ENCODE data around the gene DCST1. TPM values are rescaled to one million over a fixed set of nuclear protein-coding genes. Genes with fewer than 3 reads are reported as not detected.

Gene DCST1
- total and polyA plus RNA-seq, 2 of the 8 experiments (the other 6 are each of a cell fraction or from before 2014, with no cell fraction given) = not detected

GRCh38 chr1:155091071-155092051, 57.7 kb downstream of the DCST1 start:
- H3K4me1 ChIP-seq (replicated peaks in 1 of 4; ENCODE audit: control insufficient read depth in 3 of 4, insufficient read depth in 4 of 4, low read length in 3 of 4) = peaks cover 0 to 15% (median 13%) of the 10 kb centered on the region in 4 experiments; a peak in 6 of 7 replicates
- H2AFZ ChIP-seq (ENCODE audit: low read length) = peak overlapping the region; percentile 93
- H3K27ac ChIP-seq (ENCODE audit: low read depth, low read length) = no peak overlapping the region
- DNase-seq (ENCODE audit: low read depth in 1 of 2, low spot score in 2 of 2) (peak; percentile 68 to 97), FAIRE-seq (peak; percentile 19)
- no peak overlapping the region for H3K56ac ChIP-seq (replicated peaks; ENCODE audit: insufficient read length, low read depth, low read length)
- peak overlapping the region; percentile 96; the same call in 1 of the 2 replicates for H2BK12ac ChIP-seq (ENCODE audit: low read depth, low read length)
- no peak overlapping the region; the same call in 1 of the 2 replicates for H2BK20ac ChIP-seq (ENCODE audit: low read length)
- H3K4me2 ChIP-seq (ENCODE audit: insufficient read depth in 1 of 2, low read depth in 2 of 2, low read length in 2 of 2) = peak overlapping the region; percentile 1 to 52; a peak in 3 of 4 replicates
- H3K4me3 ChIP-seq (ENCODE audit: extremely low read depth in 1 of 4, insufficient read depth in 2 of 4, low read depth in 3 of 4, low read length in 4 of 4) = 0 out of 8 replicates have a peak overlapping the region, but pooled peaks of 1 of the 4 experiments have one; percentile 28
- no peak overlapping the region for H3K14ac ChIP-seq (ENCODE audit: insufficient read length)
- H3K36me3 ChIP-seq (ENCODE audit: control insufficient read depth in 2 of 4, insufficient read depth in 4 of 4, low read length in 3 of 4) = no peaks in the 10 kb centered on the region
- ChIA-PET CTCF (ENCODE audit: partially characterized antibody) (interaction anchor here (0.5 to 6.3 kb wide), 43 partner anchors 8 to 1447 kb away, joined by 3 to 215 read pairs (median 6); partner anchors contain the start of genes ADAM15, EFNA3, EFNA4 and KRTCAP2), POLR2A (ENCODE audit: partially characterized antibody) (interaction anchor here (0.7 to 1.8 kb wide), 7 partner anchors 21 to 81 kb away, joined by 4 to 7 read pairs (median 5); partner anchors contain the start of genes EFNA4 and KRTCAP2)
- 0 out of 2 replicates have a peak overlapping the region, but pooled peaks have one; percentile 69 for H2AK5ac ChIP-seq (ENCODE audit: low read depth, low read length)
- H3K18ac ChIP-seq (ENCODE audit: extremely low read depth, low read length) = peak overlapping the region; percentile 34; the same call in 1 of the 2 replicates
- H3K9me3 ChIP-seq (ENCODE audit: insufficient read depth in 2 of 2, low read depth in 1 of 2, low read length in 1 of 2) = no peaks in the 10 kb centered on the region
- peak overlapping the region; percentile 79; the same call in 1 of the 2 replicates for H2BK5ac ChIP-seq (ENCODE audit: low read depth, low read length)
- peak overlapping the region; percentile 90 for H2BK15ac ChIP-seq (ENCODE audit: low read length)
- H2BK120ac ChIP-seq (replicated peaks; ENCODE audit: low read depth, low read length) = peak overlapping the region; percentile 13
- H3K23ac ChIP-seq (ENCODE audit: insufficient read length) = no peak overlapping the region
- peak overlapping the region; percentile 3 for H3K4ac ChIP-seq (replicated peaks; ENCODE audit: insufficient read length, low read depth, low read length)
- no peaks in the 10 kb centered on the region for H3K23me2 ChIP-seq (ENCODE audit: low read depth, low read length)
- 39% methylated on average over 28 of the region's 29 CpGs; no CpG with 5 or more reads in 1 of the 2 experiments for WGBS, 2 experiments (ENCODE audit: extremely low coverage in 1 of 2, insufficient coverage in 1 of 2, insufficient read length in 1 of 2, insufficient replicate concordance in 2 of 2, low coverage in 1 of 2, low lambda C conversion rate in 2 of 2, missing lambda C conversion rate in 1 of 2)
- peak overlapping the region; percentile 20; the same call in 1 of the 2 replicates for H4K8ac ChIP-seq (ENCODE audit: extremely low read depth, insufficient read depth, low read length)
- H4K5ac ChIP-seq (ENCODE audit: insufficient read length, low read depth, low read length) = peak overlapping the region; percentile 18
- H4K91ac ChIP-seq (replicated peaks; ENCODE audit: insufficient read length, low read length) = peak overlapping the region; percentile 85
- H3K27me3 ChIP-seq (replicated peaks in 1 of 4; ENCODE audit: control insufficient read depth in 3 of 4, extremely low read depth in 1 of 4, insufficient read depth in 3 of 4, low read length in 3 of 4) = peaks cover 0 to 13% (median 2%) of the 10 kb centered on the region in 4 experiments; a peak in 2 of 7 replicates
- no peaks in the 10 kb centered on the region for H3K79me2 ChIP-seq (ENCODE audit: control insufficient read depth in 1 of 2, insufficient read depth in 2 of 2, low read length in 2 of 2)
- H3K9ac ChIP-seq (replicated peaks in 1 of 4; ENCODE audit: extremely low read depth in 1 of 4, low read depth in 3 of 4, low read length in 3 of 4) = no peak overlapping the region
- no peaks in the 10 kb centered on the region for H3K79me1 ChIP-seq (ENCODE audit: low read depth, low read length)
- H4K20me1 ChIP-seq (replicated peaks in 1 of 2; ENCODE audit: control insufficient read depth in 1 of 2, insufficient read depth in 2 of 2, low read length in 2 of 2) = no peaks in the 10 kb centered on the region
- 0 out of 2 replicates have a peak, but pooled peaks have one; percentile 12 for TF ChIP-seq YY1 (IDR thresholded peaks at IDR 0.05; ENCODE audit: low read depth, low read length)
- peak; percentile 46; the same call in 1 of the 2 replicates for TF ChIP-seq E2F6 (IDR thresholded peaks at IDR 0.05)
- no peak for TF ChIP-seq POU5F1 (IDR thresholded peaks at IDR 0.05; ENCODE audit: low read depth, low read length)
- TF ChIP-seq SRF (IDR thresholded peaks at IDR 0.05; ENCODE audit: low read depth, low read length) = no peak
- TF ChIP-seq TBP (IDR thresholded peaks at IDR 0.05; ENCODE audit: low read depth, low read length) = no peak; the same call in 1 of the 2 replicates
- TF ChIP-seq SAP30 (IDR thresholded peaks at IDR 0.05; ENCODE audit: insufficient read depth, insufficient replicate concordance, low read length) = no peak
- TF ChIP-seq GABPA (IDR thresholded peaks at IDR 0.05; ENCODE audit: borderline replicate concordance, insufficient read depth, low read length) = peak; percentile 27; the same call in 1 of the 2 replicates
